Fibroblast of lung (primary cell): ENCODE results near the gene GPC5. TPM values are rescaled to one million over a fixed set of nuclear protein-coding genes. Genes with fewer than 3 reads are reported as not detected.

Experiments
- DNase-seq, 2 donors: peaks; one replicate each; pipeline versions ENCODE4 v3.0.0 to v3.0.0-alpha.2; 2010; ENCODE audit warnings: low read depth in 2 of 2
- H2AFZ ChIP-seq: 2 replicates; pipeline ENCODE4 v1.5.1; 2012; ENCODE audit warnings: low read length, control low read depth, inconsistent platforms
- H3K27ac ChIP-seq: 2 replicates; pipeline ENCODE4 v1.5.1; 2011; ENCODE audit warnings: low read length, control low read depth; ENCODE audit not compliant: insufficient read depth
- H3K27me3 ChIP-seq: 2 replicates; pipeline ENCODE4 v1.5.1; 2011; ENCODE audit warnings: mild to moderate bottlenecking, low read length; ENCODE audit not compliant: control insufficient read depth, insufficient read depth
- H3K36me3 ChIP-seq: 2 replicates; pipeline ENCODE4 v1.5.1; 2011; ENCODE audit warnings: low read length; ENCODE audit not compliant: control insufficient read depth, insufficient read depth
- H3K4me1 ChIP-seq: 2 replicates; pipeline ENCODE4 v1.5.1; 2011; ENCODE audit warnings: low read length; ENCODE audit not compliant: control insufficient read depth, insufficient read depth; ENCODE audit errors: extremely low read depth
- H3K4me2 ChIP-seq: 2 replicates; pipeline ENCODE4 v1.5.1; 2011; ENCODE audit warnings: low read length, control low read depth; ENCODE audit not compliant: insufficient read depth; ENCODE audit errors: extremely low read depth
- H3K4me3 ChIP-seq, 4 experiments: fragments of 200-600 bp in 1 of 4; sonication (generic) in 1 of 4; replicated peaks in 1 of 4; 2 replicates each; pipeline ENCODE4 v1.5.1; 2011 to 2016; ENCODE audit warnings: low read length in 4 of 4, low read depth in 3 of 4, mild to moderate bottlenecking in 3 of 4, control low read depth in 2 of 4, inconsistent platforms in 1 of 4, mixed read lengths in 1 of 4; ENCODE audit not compliant: insufficient read depth in 1 of 4; ENCODE audit errors: control extremely low read depth in 1 of 4
- H3K79me2 ChIP-seq: 2 replicates; pipeline ENCODE4 v1.5.1; 2012; ENCODE audit warnings: mild to moderate bottlenecking, low read length, inconsistent platforms; ENCODE audit not compliant: control insufficient read depth, insufficient read depth
- H3K9ac ChIP-seq: 2 replicates; pipeline ENCODE4 v1.5.1; 2011; ENCODE audit warnings: mild to moderate bottlenecking, low read length, control low read depth; ENCODE audit not compliant: insufficient read depth
- H3K9me3 ChIP-seq: 2 replicates; pipeline ENCODE4 v1.5.1; 2012; ENCODE audit warnings: low read depth, low read length; ENCODE audit not compliant: control insufficient read depth, insufficient read depth
- H4K20me1 ChIP-seq: 2 replicates; pipeline ENCODE4 v1.5.1; 2011; ENCODE audit warnings: low read length; ENCODE audit not compliant: control insufficient read depth, insufficient read depth; ENCODE audit errors: extremely low read depth
- CTCF ChIP-seq, 2 donors: IDR thresholded peaks in 1 of 2; conservative IDR thresholded peaks in 1 of 2; 1 replicate in 1 of 2; 2 replicates in 1 of 2; pipeline ENCODE4 v1.5.1; 2011 to 2012; ENCODE audit warnings: low read length in 2 of 2, control low read depth in 1 of 2, inconsistent platforms in 1 of 2, low read depth in 1 of 2, mild to moderate bottlenecking in 1 of 2
- EZH2 ChIP-seq: IDR thresholded peaks from 2 replicates; pipeline ENCODE4 v1.5.1; 2012; ENCODE audit warnings: low read length, control low read depth, mild to moderate bottlenecking; ENCODE audit errors: missing control alignments
- polyA plus RNA-seq, 2 donors: library from polyadenylated mRNA; depleted of rRNA in 1 of 2; stranded (reverse) in 1 of 2; unstranded in 1 of 2; fragments of >200 nt; gene quantifications; 2 replicates each; pipeline ENCODE4 v1.2.1, GENCODE V29; 2011 to 2012; ENCODE audit warnings: missing spikeins in 1 of 2
- total RNA-seq: library from RNA; depleted of rRNA; stranded (reverse); fragments of >200 nt; gene quantifications from 2 replicates; pipeline ENCODE4 v1.2.1, GENCODE V29; 2014

The GPC5 gene
- total and polyA plus RNA-seq, 2 donors (not counting 1 experiment from before 2014, with no cell fraction given): 0.17 TPM; not detected in 1

- Histone ChIP-seq H2AFZ (no peak overlapping the region), H3K9me3 (no peaks in the 10 kb centered on the region), H3K27ac (no peak overlapping the region), H3K4me1 (no peaks in the 10 kb centered on the region), H3K4me3 (no peak overlapping the region), H3K9ac (no peak overlapping the region), H3K27me3 (no peaks in the 10 kb centered on the region), H3K36me3 (no peaks in the 10 kb centered on the region), H3K4me2 (no peak overlapping the region), H4K20me1 (no peaks in the 10 kb centered on the region), H3K79me2 (no peaks in the 10 kb centered on the region)
- TF ChIP-seq CTCF (conservative IDR thresholded peaks at IDR 0.05 in 1 of 2, IDR thresholded peaks at IDR 0.05 in 1 of 2; ENCODE audit: low read depth in 1 of 2, low read length in 2 of 2) (no peak), EZH2 (no peak)
- no peak for DNase-seq
Observed at GRCh38 chr13:92259046-92259445, 860.6 kb downstream of the GPC5 start.

GRCh38 chr13:92259523-92259922 is 861.1 kb downstream of the GPC5 start:
- Histone ChIP-seq H3K4me3 (no peak overlapping the region), H3K27ac (no peak overlapping the region), H3K4me1 (no peaks in the 10 kb centered on the region), H3K36me3 (no peaks in the 10 kb centered on the region), H3K27me3 (no peaks in the 10 kb centered on the region), H3K79me2 (no peaks in the 10 kb centered on the region), H3K4me2 (no peak overlapping the region), H3K9ac (no peak overlapping the region), H2AFZ (no peak overlapping the region), H4K20me1 (no peaks in the 10 kb centered on the region), H3K9me3 (no peaks in the 10 kb centered on the region)
- no peak for DNase-seq
- no peak for TF ChIP-seq CTCF (conservative IDR thresholded peaks at IDR 0.05 in 1 of 2, IDR thresholded peaks at IDR 0.05 in 1 of 2; ENCODE audit: low read depth in 1 of 2, low read length in 2 of 2)
- no peak for TF ChIP-seq EZH2

GRCh38 chr13:92260363-92260762 is 861.9 kb downstream of the GPC5 start:
- Histone ChIP-seq H3K27me3 (no peaks in the 10 kb centered on the region), H3K4me3 (no peak overlapping the region), H3K4me1 (no peaks in the 10 kb centered on the region), H3K9me3 (no peaks in the 10 kb centered on the region), H3K36me3 (no peaks in the 10 kb centered on the region), H3K9ac (no peak overlapping the region), H4K20me1 (no peaks in the 10 kb centered on the region), H3K79me2 (no peaks in the 10 kb centered on the region), H3K27ac (no peak overlapping the region), H3K4me2 (no peak overlapping the region), H2AFZ (no peak overlapping the region)
- no peak for TF ChIP-seq EZH2
- TF ChIP-seq CTCF (conservative IDR thresholded peaks at IDR 0.05 in 1 of 2, IDR thresholded peaks at IDR 0.05 in 1 of 2; ENCODE audit: low read depth in 1 of 2, low read length in 2 of 2): no peak
- no peak for DNase-seq
